Fibroblast of mammary gland (primary cell): ENCODE data around the gene SNN.

ENCODE experiments used
- DNase-seq: peaks from one replicate; pipeline ENCODE4 v3.0.0-alpha.2; 2010; ENCODE audit warnings: low read depth
- H3K4me3 ChIP-seq: 2 replicates; pipeline ENCODE4 v1.5.1; 2011; ENCODE audit warnings: low read depth, mild to moderate bottlenecking, low read length, moderate library complexity; ENCODE audit not compliant: control insufficient read depth
- TF ChIP-seq, protein P1 (sequence below): conservative IDR thresholded peaks from 2 replicates; pipeline ENCODE4 v1.5.1; 2011; ENCODE audit warnings: low read depth, low read length, inconsistent platforms; ENCODE audit not compliant: control insufficient read depth, insufficient read depth

Gene SNN

GRCh38 chr16:11691771-11692170 lies 23.5 kb downstream of the SNN start:
- no peak for DNase-seq
- TF ChIP-seq, protein P1, sequence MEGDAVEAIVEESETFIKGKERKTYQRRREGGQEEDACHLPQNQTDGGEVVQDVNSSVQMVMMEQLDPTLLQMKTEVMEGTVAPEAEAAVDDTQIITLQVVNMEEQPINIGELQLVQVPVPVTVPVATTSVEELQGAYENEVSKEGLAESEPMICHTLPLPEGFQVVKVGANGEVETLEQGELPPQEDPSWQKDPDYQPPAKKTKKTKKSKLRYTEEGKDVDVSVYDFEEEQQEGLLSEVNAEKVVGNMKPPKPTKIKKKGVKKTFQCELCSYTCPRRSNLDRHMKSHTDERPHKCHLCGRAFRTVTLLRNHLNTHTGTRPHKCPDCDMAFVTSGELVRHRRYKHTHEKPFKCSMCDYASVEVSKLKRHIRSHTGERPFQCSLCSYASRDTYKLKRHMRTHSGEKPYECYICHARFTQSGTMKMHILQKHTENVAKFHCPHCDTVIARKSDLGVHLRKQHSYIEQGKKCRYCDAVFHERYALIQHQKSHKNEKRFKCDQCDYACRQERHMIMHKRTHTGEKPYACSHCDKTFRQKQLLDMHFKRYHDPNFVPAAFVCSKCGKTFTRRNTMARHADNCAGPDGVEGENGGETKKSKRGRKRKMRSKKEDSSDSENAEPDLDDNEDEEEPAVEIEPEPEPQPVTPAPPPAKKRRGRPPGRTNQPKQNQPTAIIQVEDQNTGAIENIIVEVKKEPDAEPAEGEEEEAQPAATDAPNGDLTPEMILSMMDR, result no peak

DNA sequence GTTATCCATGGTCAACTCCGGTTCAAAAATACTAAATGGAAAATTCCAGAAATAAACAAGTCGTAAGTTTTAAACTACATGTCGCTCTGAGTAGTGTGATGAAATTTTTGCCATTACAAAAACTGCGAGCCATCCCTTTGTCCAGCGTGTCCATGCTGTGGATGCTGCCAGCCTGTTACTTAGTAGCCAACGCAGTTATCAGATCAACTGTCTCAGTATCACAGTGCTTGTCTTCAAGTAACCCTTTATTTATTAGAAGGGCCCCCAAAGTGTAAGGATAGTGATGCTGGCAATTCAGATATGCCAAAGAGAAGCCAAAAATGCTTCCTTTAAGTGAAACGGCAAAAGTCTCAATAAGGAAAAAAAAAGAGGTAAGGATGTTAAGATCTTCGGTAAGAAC lies 23.9 kb downstream of the SNN start:
- H3K4me3 ChIP-seq, result no peak overlapping the region
- DNase-seq, result no peak
- TF ChIP-seq, protein P1, result no peak

More at GRCh38 chr16:11691771-11692170, 23.5 kb downstream of the SNN start:
- no peak overlapping the region for H3K4me3 ChIP-seq

DNA sequence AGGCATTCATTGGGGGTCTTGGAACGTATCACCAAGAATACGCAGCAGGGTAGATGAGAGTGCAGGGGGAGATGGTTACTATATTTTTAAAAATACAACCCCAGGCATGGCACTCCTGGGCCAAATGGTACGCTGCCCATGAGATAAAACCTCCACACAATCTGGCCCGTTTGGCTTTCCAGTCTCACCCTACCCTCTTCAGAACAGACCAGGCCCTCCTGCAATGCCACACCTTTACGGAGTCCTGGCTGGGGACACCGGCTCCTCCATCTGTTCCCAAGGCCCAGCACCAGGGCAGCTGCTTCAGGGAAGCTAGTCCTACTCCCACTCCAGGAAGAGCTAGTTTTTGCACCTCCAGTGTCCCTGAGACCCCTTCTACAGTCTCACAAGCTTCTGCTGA lies 24.4 kb downstream of the SNN start:
- no peak overlapping the region for H3K4me3 ChIP-seq
- TF ChIP-seq, protein P1, result no peak
- no peak for DNase-seq

- DNase-seq, result no peak
- H3K4me3 ChIP-seq, result no peak overlapping the region
- TF ChIP-seq, protein P1, result no peak
Measured at GRCh38 chr16:11696266-11697012, 28.2 kb downstream of the SNN start.

- no peak for DNase-seq
- TF ChIP-seq, protein P1, result no peak
- H3K4me3 ChIP-seq, result no peak overlapping the region
Measured at GRCh38 chr16:11697319-11697718, 29.1 kb downstream of the SNN start.

DNA sequence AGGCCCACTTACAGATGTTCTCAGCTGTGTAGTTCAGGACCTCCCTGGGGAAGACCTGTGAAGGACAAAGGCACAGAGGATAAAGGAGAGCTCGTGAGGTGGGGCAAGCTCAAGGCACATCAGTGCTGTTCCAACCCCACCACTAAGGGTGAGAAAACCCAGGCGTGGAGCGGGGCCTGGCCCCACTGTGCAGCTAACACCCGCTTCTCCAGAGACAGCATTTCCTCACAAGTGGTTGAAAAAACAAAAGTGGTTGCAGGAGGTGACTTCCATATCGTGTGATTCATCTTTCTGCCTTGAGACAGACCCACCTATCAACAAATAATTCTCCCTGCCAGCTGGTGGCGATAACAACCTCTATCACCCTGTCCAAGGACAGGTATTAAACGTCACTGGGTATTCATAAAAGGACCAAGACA lies 30.0 kb downstream of the SNN start:
- H3K4me3 ChIP-seq, result no peak overlapping the region
- TF ChIP-seq, protein P1, result no peak
- DNase-seq, result no peak
